ENCODE results near the gene THUMPD3. TPM values are rescaled to one million over a fixed set of nuclear protein-coding genes. Genes with fewer than 3 reads are reported as not detected.

The THUMPD3 gene
- total and polyA plus RNA-seq, 9 of the 15 experiments (the other 6 are each of a cell fraction or from before 2014, with no cell fraction given), result 58.3 to 132 (median 113) TPM

- no peak for TF ChIP-seq ZNF121 (CRISPR knock-in tag; conservative IDR thresholded peaks at IDR 0.05)
- TF ChIP-seq DEAF1 (CRISPR knock-in tag; IDR thresholded peaks at IDR 0.05), result peak; percentile 80
- TF ChIP-seq ZNF280A (IDR thresholded peaks at IDR 0.05; ENCODE audit: low read depth, partially characterized antibody), result no peak
- no peak for TF ChIP-seq ZBTB2 (IDR thresholded peaks at IDR 0.05)
- TF ChIP-seq SNRNP70 (optimal IDR thresholded peaks at IDR 0.05; ENCODE audit: low read depth, low read length), result no peak
- peak in 1 of 2 experiments; percentile 78; a peak in 1 of 4 replicates for TF ChIP-seq ZNF318 (IDR thresholded peaks at IDR 0.05; ENCODE audit: borderline replicate concordance in 1 of 2, low read depth in 1 of 2)
- peak; percentile 95 for TF ChIP-seq GTF2E2 (tag; IDR thresholded peaks at IDR 0.05)
- no peak for TF ChIP-seq ZKSCAN1 (IDR thresholded peaks at IDR 0.05; ENCODE audit: low read depth, low read length)
- TF ChIP-seq RBFOX2 (IDR thresholded peaks at IDR 0.05; ENCODE audit: low read depth, low read length), result peak; percentile 46
- no peak for TF ChIP-seq GABPB1 (CRISPR knock-in tag; IDR thresholded peaks at IDR 0.05)
- no peak for TF ChIP-seq POLR2A (conservative IDR thresholded peaks at IDR 0.05)
- no peak for TF ChIP-seq ASH1L (IDR thresholded peaks at IDR 0.05; ENCODE audit: borderline replicate concordance, low read depth, partially characterized antibody)
- no peak for TF ChIP-seq PYGO2 (tag; IDR thresholded peaks at IDR 0.05)
- TF ChIP-seq ARNT (IDR thresholded peaks at IDR 0.05), result peak in 1 of 2 experiments; percentile 79; a peak in 2 of 4 replicates
- TF ChIP-seq CBFA2T3 (IDR thresholded peaks at IDR 0.05), result peak; percentile 43
These were observed 60.0 kb downstream of the THUMPD3 start (continued) for GRCh38 chr3:9422712-9423424.
